ENCODE data around the gene LGR6. TPM values are rescaled to one million over a fixed set of nuclear protein-coding genes. Genes with fewer than 3 reads are reported as not detected.

The LGR6 gene
- total RNA-seq, 1 experiment from 2014 or later: 0.26 TPM

- intact Hi-C loops (cut with micrococcal nuclease): no loop called here
- H3K9me2 ChIP-seq (replicated peaks; ENCODE audit: low read length): no peaks in the 10 kb centered on the region
- H3F3A ChIP-seq (ENCODE audit: low read length, unreplicated experiment): no peaks in the 10 kb centered on the region
- H3K9ac ChIP-seq (ENCODE audit: low read length): no peak overlapping the region
- H3K27ac ChIP-seq (ENCODE audit: low read length): no peak overlapping the region
- H3K4me3 ChIP-seq (ENCODE audit: low read length): no peak overlapping the region
- CTCF ChIA-PET: no interaction called here
- H3K4me1 ChIP-seq (ENCODE audit: insufficient read depth, low read length): peaks cover 59% of the 10 kb centered on the region
- TF ChIP-seq, protein P1, sequence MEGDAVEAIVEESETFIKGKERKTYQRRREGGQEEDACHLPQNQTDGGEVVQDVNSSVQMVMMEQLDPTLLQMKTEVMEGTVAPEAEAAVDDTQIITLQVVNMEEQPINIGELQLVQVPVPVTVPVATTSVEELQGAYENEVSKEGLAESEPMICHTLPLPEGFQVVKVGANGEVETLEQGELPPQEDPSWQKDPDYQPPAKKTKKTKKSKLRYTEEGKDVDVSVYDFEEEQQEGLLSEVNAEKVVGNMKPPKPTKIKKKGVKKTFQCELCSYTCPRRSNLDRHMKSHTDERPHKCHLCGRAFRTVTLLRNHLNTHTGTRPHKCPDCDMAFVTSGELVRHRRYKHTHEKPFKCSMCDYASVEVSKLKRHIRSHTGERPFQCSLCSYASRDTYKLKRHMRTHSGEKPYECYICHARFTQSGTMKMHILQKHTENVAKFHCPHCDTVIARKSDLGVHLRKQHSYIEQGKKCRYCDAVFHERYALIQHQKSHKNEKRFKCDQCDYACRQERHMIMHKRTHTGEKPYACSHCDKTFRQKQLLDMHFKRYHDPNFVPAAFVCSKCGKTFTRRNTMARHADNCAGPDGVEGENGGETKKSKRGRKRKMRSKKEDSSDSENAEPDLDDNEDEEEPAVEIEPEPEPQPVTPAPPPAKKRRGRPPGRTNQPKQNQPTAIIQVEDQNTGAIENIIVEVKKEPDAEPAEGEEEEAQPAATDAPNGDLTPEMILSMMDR (conservative IDR thresholded peaks at IDR 0.05; ENCODE audit: low read depth, low read length): no peak
- TF ChIP-seq EZH2phosphoT487 (IDR thresholded peaks at IDR 0.05; ENCODE audit: borderline replicate concordance, low read length) (no peak), EZH2 (IDR thresholded peaks at IDR 0.05; ENCODE audit: low read length, unreplicated experiment) (no peak)
- POLR2A ChIA-PET (ENCODE audit: unreplicated experiment): no interaction called here
- no peak for ATAC-seq
- H3K36me3 ChIP-seq (ENCODE audit: low read depth, low read length): no peaks in the 10 kb centered on the region
- BruUV-seq (replicated peaks): no TSS peak
- H3K4me2 ChIP-seq (ENCODE audit: low read length): peak overlapping the region; percentile 34; the same call in 1 of the 2 replicates
- H3K27me3 ChIP-seq (ENCODE audit: low read length): no peaks in the 10 kb centered on the region
- H4K20me1 ChIP-seq (ENCODE audit: low read length): no peaks in the 10 kb centered on the region
- H3K79me2 ChIP-seq (ENCODE audit: low read length): no peaks in the 10 kb centered on the region
- H2AFZ ChIP-seq (ENCODE audit: low read length): no peak overlapping the region
- H3K9me3 ChIP-seq (ENCODE audit: low read length): no peaks in the 10 kb centered on the region
- DNase-seq: no peak
Observed at GRCh38 chr1:202280595-202280994, 87.0 kb downstream of the LGR6 start.

DNA sequence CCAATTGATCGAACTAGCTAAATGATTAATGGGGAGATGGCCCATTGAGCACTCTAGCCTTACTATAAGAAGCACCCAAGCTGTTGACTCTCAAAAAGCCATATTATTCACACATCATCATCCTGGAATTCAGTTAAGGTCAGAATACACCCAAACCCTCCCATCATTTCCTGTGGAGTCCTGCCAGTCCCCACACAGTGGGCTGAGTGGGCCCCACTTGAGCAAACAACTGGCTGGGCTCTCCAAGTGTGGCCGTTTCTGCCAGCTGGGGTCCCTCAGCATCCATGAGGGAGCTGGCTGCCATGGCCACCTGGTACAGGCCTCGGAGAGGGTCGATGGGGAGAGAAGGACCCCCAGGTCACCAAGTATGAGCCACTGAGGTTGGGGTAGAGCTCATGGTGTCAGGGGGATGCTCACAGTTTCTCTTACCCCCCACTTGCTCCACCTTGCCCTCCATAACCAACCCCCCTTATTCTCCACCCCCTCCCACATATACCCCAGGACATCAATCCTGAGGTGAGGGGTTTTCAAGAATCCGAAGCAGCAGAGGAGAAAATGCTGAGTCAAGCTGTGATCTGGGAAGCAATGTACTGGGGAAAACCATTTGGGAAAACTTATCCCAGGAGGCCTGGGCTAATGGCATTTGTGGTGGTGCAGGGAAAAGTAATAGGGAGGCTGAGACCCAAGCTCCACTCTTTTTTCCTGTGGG, 87.9 kb downstream of the LGR6 start:
- intact Hi-C loops (cut with micrococcal nuclease): loop anchor here (1.0 kb wide), 1 partner anchor 11 kb away; no protein-coding TSS in a partner anchor
- no peaks in the 10 kb centered on the region for H3K27me3 ChIP-seq (ENCODE audit: low read length)
- CTCF ChIA-PET: no interaction called here

GRCh38 chr1:202282025-202282371, 88.4 kb downstream of the LGR6 start:
- peaks cover 73% of the 10 kb centered on the region for H3K4me1 ChIP-seq (ENCODE audit: insufficient read depth, low read length)
- H3K36me3 ChIP-seq (ENCODE audit: low read depth, low read length): no peaks in the 10 kb centered on the region
- intact Hi-C loops (cut with micrococcal nuclease): no loop called here
- DNase-seq: no peak
- H2AFZ ChIP-seq (ENCODE audit: low read length): no peak overlapping the region
- no peak for ATAC-seq
- ChIA-PET CTCF (no interaction called here), POLR2A (ENCODE audit: unreplicated experiment) (no interaction called here)
- no peaks in the 10 kb centered on the region for H3K9me3 ChIP-seq (ENCODE audit: low read length)
- H3K79me2 ChIP-seq (ENCODE audit: low read length): no peaks in the 10 kb centered on the region
- no TSS peak for BruUV-seq (replicated peaks)
- no peak overlapping the region for H3K4me3 ChIP-seq (ENCODE audit: low read length)
- no peak overlapping the region for H3K27ac ChIP-seq (ENCODE audit: low read length)
- H4K20me1 ChIP-seq (ENCODE audit: low read length): no peaks in the 10 kb centered on the region
- H3K27me3 ChIP-seq (ENCODE audit: low read length): no peaks in the 10 kb centered on the region
- H3K9ac ChIP-seq (ENCODE audit: low read length): no peak overlapping the region
- TF ChIP-seq EZH2phosphoT487 (IDR thresholded peaks at IDR 0.05; ENCODE audit: borderline replicate concordance, low read length) (no peak), EZH2 (IDR thresholded peaks at IDR 0.05; ENCODE audit: low read length, unreplicated experiment) (no peak)
- TF ChIP-seq, protein P1 (conservative IDR thresholded peaks at IDR 0.05; ENCODE audit: low read depth, low read length): no peak
- no peak overlapping the region for H3K4me2 ChIP-seq (ENCODE audit: low read length)
- H3K9me2 ChIP-seq (replicated peaks; ENCODE audit: low read length): no peaks in the 10 kb centered on the region
- no peaks in the 10 kb centered on the region for H3F3A ChIP-seq (ENCODE audit: low read length, unreplicated experiment)

More for the DNA sequence above, 87.9 kb downstream of the LGR6 start:
- no peaks in the 10 kb centered on the region for H4K20me1 ChIP-seq (ENCODE audit: low read length)
- no peaks in the 10 kb centered on the region for H3K9me2 ChIP-seq (replicated peaks; ENCODE audit: low read length)
- H3F3A ChIP-seq (ENCODE audit: low read length, unreplicated experiment): no peaks in the 10 kb centered on the region
- no peaks in the 10 kb centered on the region for H3K36me3 ChIP-seq (ENCODE audit: low read depth, low read length)
- no peaks in the 10 kb centered on the region for H3K9me3 ChIP-seq (ENCODE audit: low read length)
- ATAC-seq: no peak
- TF ChIP-seq, protein P1 (conservative IDR thresholded peaks at IDR 0.05; ENCODE audit: low read depth, low read length): no peak
- TF ChIP-seq EZH2phosphoT487 (IDR thresholded peaks at IDR 0.05; ENCODE audit: borderline replicate concordance, low read length) (no peak), EZH2 (IDR thresholded peaks at IDR 0.05; ENCODE audit: low read length, unreplicated experiment) (no peak)
- POLR2A ChIA-PET (ENCODE audit: unreplicated experiment): no interaction called here
- H3K4me1 ChIP-seq (ENCODE audit: insufficient read depth, low read length): peaks cover 68% of the 10 kb centered on the region
- no TSS peak for BruUV-seq (replicated peaks)
- H3K4me2 ChIP-seq (ENCODE audit: low read length): peak overlapping the region; percentile 34; the same call in 1 of the 2 replicates
- no peak overlapping the region for H3K4me3 ChIP-seq (ENCODE audit: low read length)
- no peaks in the 10 kb centered on the region for H3K79me2 ChIP-seq (ENCODE audit: low read length)
- no peak overlapping the region for H3K9ac ChIP-seq (ENCODE audit: low read length)
- H3K27ac ChIP-seq (ENCODE audit: low read length): no peak overlapping the region
- DNase-seq: peak; percentile 57
- H2AFZ ChIP-seq (ENCODE audit: low read length): no peak overlapping the region

Measured in PC-3 (cell line).